DOHH2 (cell line): Measurements from ENCODE around the gene SPNS1.
"Not testable (repeated sequence)": the region's sequence is repeated elsewhere in the genome, so short reads cannot be mapped to it uniquely, and the experiment has no call there.

ENCODE experiments used
- H3F3A ChIP-seq: fragments of 200-600 bp; sonication (generic), shearing (Covaris generic); 2 replicates; pipeline ENCODE4 v1.6.0; 2016; ENCODE audit warnings: antibody characterized with exemption, mild to moderate bottlenecking; ENCODE audit not compliant: control insufficient read depth, insufficient read depth
- H3K27ac ChIP-seq: fragments of 200-600 bp; sonication (generic); 2 replicates; pipeline ENCODE4 v1.5.1; 2014; ENCODE audit warnings: low read depth, mild to moderate bottlenecking, low read length, moderate library complexity
- H3K27me3 ChIP-seq: fragments of 200-600 bp; sonication (generic); 2 replicates; pipeline ENCODE4 v1.6.1; 2014; ENCODE audit warnings: mild to moderate bottlenecking, low read length, mixed read lengths; ENCODE audit not compliant: control insufficient read depth
- H3K36me3 ChIP-seq: fragments of 200-600 bp; sonication (generic); 2 replicates; pipeline ENCODE4 v1.6.1; 2014; ENCODE audit warnings: mild to moderate bottlenecking, low read length, moderate library complexity, mixed read lengths; ENCODE audit not compliant: control insufficient read depth
- H3K4me1 ChIP-seq: fragments of 200-600 bp; sonication (generic); 2 replicates; pipeline ENCODE4 v1.6.1; 2014; ENCODE audit warnings: mild to moderate bottlenecking, low read length, mixed read lengths; ENCODE audit not compliant: control insufficient read depth
- H3K4me2 ChIP-seq: fragments of 200-600 bp; sonication (generic); 2 replicates; pipeline ENCODE4 v1.6.0; 2014; ENCODE audit warnings: mild to moderate bottlenecking, low read length, moderate library complexity
- H3K4me3 ChIP-seq: fragments of 200-600 bp; sonication (generic); 2 replicates; pipeline ENCODE4 v1.5.1; 2014; ENCODE audit warnings: mild to moderate bottlenecking, low read length, mixed read lengths
- H3K79me2 ChIP-seq: fragments of 200-600 bp; sonication (generic); 2 replicates; pipeline ENCODE4 v1.6.1; 2014; ENCODE audit warnings: mild to moderate bottlenecking, low read length, mixed read lengths; ENCODE audit not compliant: control insufficient read depth
- H3K9me2 ChIP-seq: fragments of 200-600 bp; sonication (generic); replicated peaks from 2 replicates; pipeline ENCODE4 v1.6.1; 2014; ENCODE audit warnings: mild to moderate bottlenecking, low read length, mixed read lengths; ENCODE audit not compliant: control insufficient read depth
- H3K9me3 ChIP-seq: fragments of 200-600 bp; sonication (generic); 2 replicates; pipeline ENCODE4 v1.6.1; 2014; ENCODE audit warnings: antibody characterized with exemption, low read length, mixed read lengths; ENCODE audit not compliant: control insufficient read depth, insufficient read depth
- H4K20me1 ChIP-seq: fragments of 200-600 bp; sonication (generic); 2 replicates; pipeline ENCODE4 v1.6.0; 2014; ENCODE audit warnings: low read depth, mild to moderate bottlenecking, antibody characterized with exemption, low read length, moderate library complexity; ENCODE audit not compliant: control insufficient read depth, insufficient read depth
- EZH2phosphoT487 ChIP-seq: fragments of 200-600 bp; sonication (generic); IDR thresholded peaks from 2 replicates; pipeline ENCODE4 v1.6.1; 2017; ENCODE audit warnings: borderline replicate concordance, mild to moderate bottlenecking, antibody characterized with exemption, low read length, moderate library complexity, mixed read lengths
- TF ChIP-seq, protein P1 (sequence below): fragments of 200-600 bp; sonication (generic); IDR thresholded peaks from one replicate; pipeline ENCODE4 v1.5.1; 2014; ENCODE audit warnings: antibody characterized with exemption, mild to moderate bottlenecking, low read depth, low read length; ENCODE audit not compliant: poor library complexity, severe bottlenecking

SPNS1 gene

GRCh38 chr16:28958836-28959235, 15.7 kb upstream of the SPNS1 start:
- H3K9me2 ChIP-seq, result no peaks in the 10 kb centered on the region
- peaks cover 86% of the 10 kb centered on the region for H3K36me3 ChIP-seq
- no peaks in the 10 kb centered on the region for H3F3A ChIP-seq
- H3K79me2 ChIP-seq, result peaks cover 12% of the 10 kb centered on the region
- no peak overlapping the region for H3K4me2 ChIP-seq
- no peaks in the 10 kb centered on the region for H3K27me3 ChIP-seq
- no peaks in the 10 kb centered on the region for H4K20me1 ChIP-seq
- no peaks in the 10 kb centered on the region for H3K9me3 ChIP-seq
- TF ChIP-seq, protein P1, sequence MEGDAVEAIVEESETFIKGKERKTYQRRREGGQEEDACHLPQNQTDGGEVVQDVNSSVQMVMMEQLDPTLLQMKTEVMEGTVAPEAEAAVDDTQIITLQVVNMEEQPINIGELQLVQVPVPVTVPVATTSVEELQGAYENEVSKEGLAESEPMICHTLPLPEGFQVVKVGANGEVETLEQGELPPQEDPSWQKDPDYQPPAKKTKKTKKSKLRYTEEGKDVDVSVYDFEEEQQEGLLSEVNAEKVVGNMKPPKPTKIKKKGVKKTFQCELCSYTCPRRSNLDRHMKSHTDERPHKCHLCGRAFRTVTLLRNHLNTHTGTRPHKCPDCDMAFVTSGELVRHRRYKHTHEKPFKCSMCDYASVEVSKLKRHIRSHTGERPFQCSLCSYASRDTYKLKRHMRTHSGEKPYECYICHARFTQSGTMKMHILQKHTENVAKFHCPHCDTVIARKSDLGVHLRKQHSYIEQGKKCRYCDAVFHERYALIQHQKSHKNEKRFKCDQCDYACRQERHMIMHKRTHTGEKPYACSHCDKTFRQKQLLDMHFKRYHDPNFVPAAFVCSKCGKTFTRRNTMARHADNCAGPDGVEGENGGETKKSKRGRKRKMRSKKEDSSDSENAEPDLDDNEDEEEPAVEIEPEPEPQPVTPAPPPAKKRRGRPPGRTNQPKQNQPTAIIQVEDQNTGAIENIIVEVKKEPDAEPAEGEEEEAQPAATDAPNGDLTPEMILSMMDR, result no peak
- TF ChIP-seq EZH2phosphoT487, result no peak
- H3K4me1 ChIP-seq, result no peaks in the 10 kb centered on the region
- H3K4me3 ChIP-seq, result no peak overlapping the region
- H3K27ac ChIP-seq, result no peak overlapping the region

GRCh38 chr16:28964072-28964471, 10.5 kb upstream of the SPNS1 start:
- Histone ChIP-seq H3K27ac (no peak overlapping the region), H3K4me1 (no peaks in the 10 kb centered on the region), H3K9me3 (no peaks in the 10 kb centered on the region), H4K20me1 (no peaks in the 10 kb centered on the region), H3F3A (peaks cover 4% of the 10 kb centered on the region), H3K9me2 (no peaks in the 10 kb centered on the region), H3K4me3 (no peak overlapping the region), H3K27me3 (no peaks in the 10 kb centered on the region), H3K4me2 (no peak overlapping the region), H3K79me2 (no peaks in the 10 kb centered on the region), H3K36me3 (peaks cover 51% of the 10 kb centered on the region)
- no peak for TF ChIP-seq EZH2phosphoT487
- TF ChIP-seq, protein P1, result no peak

GRCh38 chr16:28964496-28964895, 10.1 kb upstream of the SPNS1 start:
- H3K9me2 ChIP-seq, result no peaks in the 10 kb centered on the region
- no peaks in the 10 kb centered on the region for H4K20me1 ChIP-seq
- no peak overlapping the region for H3K4me2 ChIP-seq
- H3K27ac ChIP-seq, result no peak overlapping the region
- no peaks in the 10 kb centered on the region for H3K9me3 ChIP-seq
- no peak overlapping the region for H3K4me3 ChIP-seq
- peaks cover 4% of the 10 kb centered on the region for H3F3A ChIP-seq
- no peak for TF ChIP-seq EZH2phosphoT487
- TF ChIP-seq, protein P1, result no peak
- no peaks in the 10 kb centered on the region for H3K4me1 ChIP-seq
- no peaks in the 10 kb centered on the region for H3K27me3 ChIP-seq
- peaks cover 46% of the 10 kb centered on the region for H3K36me3 ChIP-seq
- H3K79me2 ChIP-seq, result no peaks in the 10 kb centered on the region

DNA sequence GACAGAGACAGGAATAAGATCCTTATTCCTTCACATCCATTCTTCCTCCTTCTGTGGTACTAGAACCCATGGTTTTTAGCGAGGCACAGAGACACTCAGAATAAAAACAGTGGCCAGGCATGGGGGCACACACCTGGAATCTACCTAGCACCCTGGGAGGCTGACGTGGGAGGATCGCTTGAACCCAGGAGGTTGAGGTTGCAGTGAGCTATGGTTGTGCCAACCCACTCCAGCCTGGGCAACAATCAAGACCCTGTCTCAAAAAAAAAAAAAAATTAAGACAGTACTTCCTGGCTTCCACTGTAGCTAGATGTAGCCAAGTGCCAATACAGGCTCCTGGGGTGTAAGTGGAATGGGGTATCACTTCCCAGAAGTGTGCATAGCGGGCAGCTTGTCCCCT, 7.4 kb upstream of the SPNS1 start:
- Histone ChIP-seq H3K27me3 (no peaks in the 10 kb centered on the region), H3K36me3 (peaks cover 31% of the 10 kb centered on the region), H3K9me3 (no peaks in the 10 kb centered on the region), H3K9me2 (no peaks in the 10 kb centered on the region), H3K4me2 (no peak overlapping the region), H3K79me2 (no peaks in the 10 kb centered on the region), H3K4me3 (no peak overlapping the region), H4K20me1 (no peaks in the 10 kb centered on the region), H3K4me1 (no peaks in the 10 kb centered on the region), H3F3A (peaks cover 7% of the 10 kb centered on the region), H3K27ac (no peak overlapping the region)
- no peak for TF ChIP-seq EZH2phosphoT487
- TF ChIP-seq, protein P1, result no peak

- not testable (repeated sequence) for H3K4me2 ChIP-seq, H3K4me3 ChIP-seq, H4K20me1 ChIP-seq, H3F3A ChIP-seq, H3K4me1 ChIP-seq, H3K27me3 ChIP-seq, H3K79me2 ChIP-seq, H3K9me3 ChIP-seq, H3K27ac ChIP-seq, H3K9me2 ChIP-seq, H3K36me3 ChIP-seq
Measured at GRCh38 chr16:28969696-28970095, 4.9 kb upstream of the SPNS1 start.
